Kasumi-1 (cell line): ENCODE results near the gene LRRC45.

Experiments
- DNase-seq, 2 experiments: peaks; one replicate each; lab custom pipeline; 2025; lab: John Stamatoyannopoulos, UW

The LRRC45 gene

DNA sequence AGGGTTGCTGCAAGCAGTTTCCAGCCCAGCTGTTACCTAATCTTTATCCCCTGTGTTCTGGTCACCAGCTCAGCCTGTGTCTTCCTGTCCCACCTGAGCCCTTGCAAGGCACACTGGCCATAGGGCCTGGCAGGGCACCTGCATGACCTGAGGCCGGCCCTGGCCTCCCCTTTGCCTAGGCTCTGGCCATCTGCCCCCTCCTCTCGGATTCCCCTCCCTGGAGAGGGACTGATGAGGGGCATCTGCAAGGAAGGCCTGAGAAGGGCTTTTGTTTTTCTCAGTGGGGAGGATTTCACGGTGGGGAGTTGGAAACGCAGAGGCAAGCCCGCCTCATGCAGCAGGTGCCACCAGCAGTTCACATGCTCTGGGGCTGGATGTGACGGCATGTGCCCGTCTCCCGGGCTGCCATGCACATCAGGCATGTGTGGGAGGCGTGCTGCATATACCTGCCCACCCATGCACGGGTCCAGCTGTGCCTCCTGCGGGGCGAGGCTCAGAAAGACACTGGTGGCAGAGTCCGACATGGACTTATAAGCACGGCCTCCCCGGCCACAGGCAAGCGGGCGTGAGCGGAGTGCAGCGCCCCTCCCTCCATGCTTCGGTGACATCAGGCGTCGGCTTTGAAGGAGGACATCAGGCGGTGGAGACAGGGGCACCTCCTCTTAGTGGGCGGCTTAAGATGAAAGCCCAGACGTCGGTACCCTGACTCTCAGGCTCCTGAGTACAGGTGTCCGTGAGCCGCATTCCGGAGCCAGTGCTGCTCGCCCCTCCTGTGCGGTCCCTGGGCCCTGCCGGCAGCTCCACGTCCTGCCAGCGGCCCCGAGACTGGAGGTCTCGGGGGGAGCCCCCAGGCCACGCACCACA, 29.1 kb upstream of the LRRC45 start:
- no peak for DNase-seq

DNA sequence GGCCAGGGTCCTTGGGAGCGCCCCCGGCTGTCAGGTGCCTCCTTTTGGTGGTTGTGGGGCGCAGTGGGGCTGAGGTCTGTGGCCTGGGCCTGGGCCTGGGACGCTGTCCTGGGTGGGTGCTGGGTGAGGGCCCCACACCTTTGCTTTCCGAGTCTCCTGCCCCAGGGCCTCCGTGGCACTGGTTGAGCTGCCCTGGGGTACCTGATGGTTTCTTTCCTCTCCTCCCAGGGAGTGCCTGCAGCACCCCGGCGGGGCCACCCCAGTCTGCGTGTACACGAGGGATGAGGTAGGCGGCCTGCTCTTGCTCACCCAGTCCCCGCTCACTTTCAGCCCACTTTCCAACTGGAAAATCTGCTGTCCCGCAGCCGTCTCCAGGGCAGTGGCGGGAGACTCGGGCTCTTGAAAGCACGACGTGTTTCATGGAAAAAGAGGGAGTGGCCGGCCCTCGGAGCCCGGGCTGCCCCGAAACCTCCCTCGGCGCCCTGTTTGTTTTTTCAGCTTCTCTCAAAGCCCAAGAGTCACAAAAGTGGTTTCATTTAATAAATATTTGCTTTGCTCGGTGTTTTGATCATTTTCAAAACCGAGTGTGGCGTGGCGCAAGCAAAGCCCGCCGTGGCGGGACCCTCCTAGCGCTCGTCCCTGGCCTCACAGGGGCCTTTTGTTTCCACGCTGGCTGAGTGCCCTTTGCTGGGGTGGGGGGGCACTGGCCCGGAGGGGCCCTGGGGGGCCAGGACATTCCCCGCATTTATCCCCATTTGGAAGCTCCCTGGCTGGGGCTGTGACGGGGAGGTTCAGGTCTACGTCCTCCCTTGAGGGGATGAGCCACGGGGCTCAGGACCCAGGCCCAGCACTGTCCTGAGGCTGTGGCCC, 28.3 kb upstream of the LRRC45 start:
- DNase-seq = no peak

DNA sequence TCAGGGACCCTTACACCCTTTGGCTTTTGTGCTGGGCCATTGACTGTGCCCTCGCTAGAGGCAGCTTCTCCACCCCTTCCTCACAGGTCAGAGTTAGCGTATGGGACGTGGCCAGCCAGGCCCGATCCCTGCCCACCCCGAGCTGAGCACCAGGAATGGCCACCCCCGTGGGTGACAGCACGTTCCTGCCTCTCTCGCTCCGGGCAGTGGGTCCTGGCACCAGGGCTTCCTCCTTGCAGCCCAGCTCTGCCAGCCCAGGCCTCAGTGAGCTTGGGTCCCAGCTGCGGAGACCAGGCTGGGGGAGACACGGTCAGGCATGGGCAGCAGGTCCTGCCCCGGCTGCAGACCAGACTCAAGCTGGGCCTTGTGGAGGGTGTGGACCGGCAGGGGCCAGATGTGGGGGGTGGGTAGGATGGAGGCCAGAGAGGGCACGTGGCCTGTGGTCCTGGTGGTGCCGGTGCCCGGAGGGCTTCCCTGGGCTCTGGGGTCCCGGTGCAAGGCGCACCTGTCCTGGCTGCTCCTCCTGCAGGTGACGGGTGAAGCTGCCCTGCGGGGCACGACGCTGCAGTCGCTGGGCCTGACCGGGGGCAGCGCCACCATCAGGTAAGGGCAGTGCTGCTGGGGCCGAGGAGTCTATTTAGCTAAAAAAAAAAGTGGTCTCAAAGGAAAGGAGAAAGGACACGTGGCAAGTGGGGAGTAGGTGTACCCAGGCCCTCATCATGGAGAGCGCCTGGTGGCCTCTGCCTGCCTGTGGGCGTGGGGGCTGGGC, 27.5 kb upstream of the LRRC45 start:
- DNase-seq = no peak

DNA sequence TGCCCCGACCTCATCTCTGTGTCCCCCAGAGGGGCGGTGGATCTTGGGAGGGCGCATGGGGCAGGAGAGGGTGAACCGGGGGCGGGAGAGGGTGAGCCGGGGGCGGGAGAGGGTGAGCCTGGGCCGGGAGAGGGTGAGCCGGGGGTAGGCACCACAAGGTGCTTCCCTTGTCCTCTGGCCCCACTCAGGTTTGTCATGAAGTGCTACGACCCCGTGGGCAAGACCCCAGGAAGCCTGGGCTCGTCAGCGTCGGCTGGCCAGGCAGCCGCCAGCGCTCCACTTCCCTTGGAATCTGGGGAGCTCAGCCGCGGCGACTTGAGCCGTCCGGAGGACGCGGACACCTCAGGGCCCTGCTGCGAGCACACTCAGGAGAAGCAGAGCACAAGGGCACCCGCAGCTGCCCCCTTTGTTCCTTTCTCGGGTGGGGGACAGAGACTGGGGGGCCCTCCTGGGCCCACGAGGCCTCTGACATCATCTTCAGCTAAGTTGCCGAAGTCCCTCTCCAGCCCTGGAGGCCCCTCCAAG, 26.8 kb upstream of the LRRC45 start:
- DNase-seq = no peak

DNA sequence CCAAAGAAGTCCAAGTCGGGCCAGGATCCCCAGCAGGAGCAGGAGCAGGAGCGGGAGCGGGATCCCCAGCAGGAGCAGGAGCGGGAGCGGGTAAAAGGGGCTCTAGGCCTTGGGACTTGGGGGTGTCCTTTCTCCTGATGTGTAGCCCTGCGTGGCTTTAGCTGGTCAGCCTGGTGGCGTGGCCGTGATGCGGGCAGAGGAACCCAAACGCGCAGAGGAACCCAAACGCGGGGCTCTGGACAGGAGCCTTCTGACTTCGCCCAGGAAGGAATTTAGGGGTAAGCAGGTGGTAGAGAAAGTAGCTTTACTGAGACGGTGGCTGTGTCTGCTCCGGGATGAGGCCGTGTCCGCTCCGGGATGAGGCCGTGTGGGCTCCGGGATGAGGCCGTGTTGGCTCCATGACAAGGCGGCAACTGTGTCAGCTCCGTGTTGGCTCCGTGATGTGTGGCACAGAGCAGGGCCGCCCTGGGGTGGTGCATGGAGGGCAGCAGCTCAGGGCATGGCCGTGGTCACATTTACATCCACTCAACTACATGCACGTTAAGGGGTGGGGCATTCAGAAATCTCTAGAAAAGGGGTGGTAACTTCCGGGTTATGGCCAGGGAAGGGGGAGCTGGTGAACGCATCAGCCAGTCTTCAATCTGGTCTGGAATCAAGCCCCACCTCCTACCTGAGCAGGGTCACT, 26.2 kb upstream of the LRRC45 start:
- no peak for DNase-seq

DNA sequence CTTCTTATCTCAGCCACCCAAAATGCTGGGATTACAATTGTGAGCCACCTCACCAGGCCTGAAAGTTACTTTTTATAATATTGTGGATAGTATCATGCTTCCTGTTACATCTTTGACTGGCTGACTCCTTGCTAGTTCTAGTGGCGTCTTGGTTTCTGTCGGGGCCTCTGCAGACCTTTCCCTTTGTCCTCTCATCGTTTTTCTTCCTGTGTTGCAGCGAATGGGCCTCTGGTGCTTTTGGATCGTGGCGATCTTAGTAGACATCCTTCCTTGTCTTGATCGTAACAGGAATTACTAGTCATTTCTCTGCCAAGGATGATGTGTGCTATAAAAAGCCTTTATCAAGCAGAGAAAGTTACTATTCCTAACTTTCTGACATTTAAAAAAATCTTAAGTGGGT, 24.9 kb upstream of the LRRC45 start:
- no peak for DNase-seq

DNA sequence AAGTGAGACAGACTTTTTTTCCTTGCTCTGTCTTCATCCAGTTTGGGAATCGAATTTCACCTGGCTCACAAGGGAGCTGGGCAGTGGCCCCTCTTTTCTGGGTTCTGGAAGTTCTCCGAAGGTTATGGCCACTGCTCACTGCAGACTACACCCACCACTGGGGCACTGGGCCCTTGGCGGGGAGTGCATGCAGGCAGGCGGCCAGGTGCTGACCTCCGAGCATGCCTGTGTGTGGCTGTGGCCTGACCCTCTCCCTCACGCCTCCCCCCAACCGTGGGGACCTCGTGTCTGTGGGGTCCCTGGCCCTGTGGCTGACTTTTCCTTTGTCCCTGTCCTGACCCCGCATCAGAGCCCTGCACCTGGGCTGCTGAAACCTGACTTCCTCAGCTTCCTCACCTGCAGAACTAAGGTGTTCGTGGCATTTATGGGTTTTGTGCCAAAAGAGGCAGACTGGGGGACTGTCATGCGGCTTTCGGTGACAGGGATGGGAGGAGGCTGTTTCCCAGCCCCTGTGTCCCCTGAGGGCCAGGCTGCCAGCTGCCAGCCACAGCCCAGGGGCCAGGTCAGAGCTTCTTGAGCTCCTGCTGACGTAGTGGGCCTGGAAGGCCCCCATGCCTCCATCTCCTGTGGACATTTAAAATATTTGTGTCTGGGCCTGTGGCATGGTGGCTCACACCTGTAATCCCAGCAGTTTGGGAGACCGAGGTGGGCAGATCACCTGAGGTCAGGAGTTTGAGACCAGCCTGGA, 24.2 kb upstream of the LRRC45 start:
- DNase-seq = no peak

DNA sequence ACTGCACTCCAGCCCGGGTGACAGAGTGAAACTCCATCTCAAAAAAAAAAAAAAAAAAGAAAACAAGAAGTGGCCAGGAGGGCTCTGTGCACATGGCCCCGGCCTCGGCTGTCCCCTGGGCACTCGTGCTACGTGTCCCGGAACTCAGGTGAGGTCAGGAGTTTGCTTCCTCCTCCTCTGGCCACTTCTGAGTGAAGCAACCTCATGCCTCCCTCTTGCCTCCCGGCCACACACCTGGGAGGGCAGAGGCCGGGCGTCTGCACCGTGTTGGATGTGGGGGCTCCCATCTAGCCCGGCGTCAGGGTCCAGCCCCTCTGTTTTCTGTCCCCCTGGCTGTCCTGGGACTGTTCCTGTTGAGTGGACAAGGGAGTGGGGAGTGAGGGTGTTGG, 23.5 kb upstream of the LRRC45 start:
- DNase-seq = no peak

DNA sequence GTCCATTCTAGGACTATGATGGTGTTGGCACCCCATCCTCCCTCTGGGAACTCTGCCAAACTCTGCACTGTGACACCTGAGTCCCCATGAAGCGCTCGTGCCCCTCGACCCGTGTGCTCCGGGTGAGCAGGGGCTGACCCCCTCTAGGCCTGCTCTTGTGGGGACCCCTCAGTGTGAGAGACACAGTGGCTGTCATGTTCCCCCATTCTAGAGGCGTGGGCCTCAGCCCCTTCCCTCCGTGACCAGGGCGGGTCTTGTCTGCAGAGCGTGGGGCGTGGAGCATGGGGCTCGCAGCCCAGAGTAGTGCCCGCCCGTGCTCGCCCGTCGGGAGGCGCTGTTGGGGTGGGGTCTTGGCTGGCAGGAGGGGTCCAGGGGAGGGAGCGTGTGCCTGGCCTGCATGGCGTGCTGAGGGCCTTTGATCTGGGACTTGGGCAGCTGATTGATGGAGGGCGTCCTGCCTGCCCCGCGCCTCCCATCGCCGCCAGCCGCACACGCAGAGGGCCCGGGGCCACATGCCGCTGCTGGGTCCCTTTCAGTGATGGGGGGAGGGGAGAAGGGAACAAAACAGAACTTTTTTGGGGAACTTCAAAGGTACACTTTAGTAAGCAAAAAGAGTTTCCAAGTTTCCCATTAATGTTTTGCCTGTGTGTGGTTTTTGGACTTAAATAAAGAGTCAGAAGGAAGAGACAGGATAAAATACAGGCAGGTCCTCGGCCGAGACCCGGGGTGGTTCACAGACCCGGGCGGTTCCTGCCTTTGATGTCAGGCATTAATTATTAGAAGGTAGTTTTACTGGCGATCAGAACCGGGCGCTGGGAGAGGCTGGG, 22.9 kb upstream of the LRRC45 start:
- DNase-seq = no peak

DNA sequence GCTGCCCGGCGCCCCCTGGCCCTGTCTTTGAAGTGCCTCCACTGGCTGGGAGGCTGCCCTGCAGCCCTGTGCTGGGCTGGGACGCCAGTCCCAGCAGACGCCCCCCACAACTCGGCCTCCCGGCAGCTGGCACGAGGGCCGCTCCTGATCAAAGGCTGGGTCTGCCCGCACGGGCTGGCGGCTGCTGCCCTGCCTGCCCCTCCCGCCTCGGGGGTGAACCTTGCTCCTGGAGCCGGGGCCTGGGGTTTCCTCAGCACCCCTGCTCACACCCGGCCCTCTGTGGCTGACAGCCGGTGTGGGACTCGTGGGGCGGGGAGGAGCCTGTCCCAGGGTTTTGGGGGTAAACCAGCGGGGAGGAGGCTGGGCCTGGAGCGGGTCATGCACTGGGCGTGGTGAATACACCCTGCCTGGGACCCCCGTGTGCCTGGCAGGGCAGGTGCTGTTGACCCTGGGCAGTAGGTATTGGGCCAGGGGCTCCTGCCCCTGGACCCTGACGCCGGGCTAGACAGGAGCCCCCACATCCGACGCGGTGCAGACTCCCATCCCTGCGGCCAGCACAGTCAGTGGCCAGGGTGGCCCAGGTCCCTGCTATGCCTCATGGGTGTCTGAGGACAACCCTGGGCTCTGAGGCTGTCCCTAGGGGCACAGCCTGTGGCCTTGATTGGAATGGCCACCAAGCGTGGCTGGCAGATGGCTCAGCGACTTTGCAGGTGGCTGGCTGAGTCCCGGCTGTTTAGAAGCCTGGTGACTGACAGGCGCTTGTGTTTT, 22.1 kb upstream of the LRRC45 start:
- no peak for DNase-seq

DNA sequence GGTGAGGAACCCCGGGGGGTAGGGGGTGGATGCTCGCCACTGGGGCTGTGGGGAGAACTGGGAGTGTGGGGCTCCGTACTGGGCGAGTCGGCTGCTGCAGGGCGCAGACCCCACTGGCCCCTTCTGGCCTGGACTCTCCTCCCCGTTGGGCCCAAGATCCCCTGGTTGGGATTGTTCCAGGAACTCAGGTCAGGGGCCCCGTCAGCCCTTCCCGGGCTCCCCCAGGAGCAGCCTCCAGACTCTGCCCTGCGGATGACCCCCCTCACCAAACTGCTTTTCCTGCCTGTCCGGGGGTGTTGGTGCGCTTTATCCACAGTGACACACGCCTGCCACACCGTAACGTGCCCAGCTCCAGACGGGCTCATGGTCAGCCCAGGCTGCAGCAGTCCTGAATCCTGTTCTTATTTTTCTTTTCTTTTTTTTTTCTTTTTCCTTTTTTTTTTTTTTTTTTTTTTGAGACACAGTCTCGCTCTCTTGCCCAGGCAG, 21.5 kb upstream of the LRRC45 start:
- DNase-seq = no peak

DNA sequence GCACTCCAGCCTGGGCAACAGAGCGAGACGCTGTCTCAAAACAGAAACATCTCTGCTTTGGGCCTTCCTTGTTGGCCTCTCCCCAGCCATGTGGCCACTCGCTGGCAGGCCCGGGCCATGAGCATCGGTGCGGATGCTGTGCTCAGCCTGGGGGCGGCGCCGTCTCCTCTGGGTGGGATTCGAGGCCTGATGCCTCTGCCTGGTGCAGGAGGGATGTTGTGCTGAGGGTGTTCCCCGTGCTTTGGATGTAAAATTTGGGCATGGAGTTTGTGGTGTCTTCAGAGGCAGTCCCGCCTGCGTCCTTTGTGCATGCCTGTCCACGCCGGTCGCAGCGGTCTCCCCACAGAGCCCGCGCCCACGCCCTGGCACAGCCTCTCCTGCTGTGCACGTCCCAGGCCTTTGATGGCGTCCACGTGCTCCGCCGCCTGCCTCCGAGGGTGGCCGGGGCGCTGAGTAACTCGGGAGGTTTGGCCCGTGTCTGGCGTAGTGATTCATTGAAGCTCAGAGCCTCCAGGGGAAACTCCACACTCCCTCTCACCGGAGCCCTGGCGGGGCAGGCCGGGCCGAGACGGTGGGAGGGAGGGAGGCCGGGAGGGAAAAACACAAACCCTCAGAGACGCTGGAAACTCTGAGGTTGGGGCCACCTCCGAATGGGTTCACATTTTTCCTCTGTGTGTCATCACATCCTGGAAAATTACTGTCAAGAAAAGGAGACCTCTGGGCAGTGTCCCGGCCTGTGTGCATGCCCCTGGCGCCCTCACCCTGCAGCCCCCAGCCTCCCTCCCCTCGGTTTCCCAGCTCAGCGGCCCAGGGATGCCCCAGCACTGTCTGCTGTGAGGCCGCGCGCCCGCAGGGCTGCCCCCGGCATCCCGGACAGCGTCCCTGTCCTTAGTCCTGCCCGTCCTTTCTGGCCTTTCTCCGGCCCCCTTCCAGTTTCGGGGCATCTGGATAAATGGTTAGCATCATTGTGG, 19.4 kb upstream of the LRRC45 start:
- no peak for DNase-seq

DNA sequence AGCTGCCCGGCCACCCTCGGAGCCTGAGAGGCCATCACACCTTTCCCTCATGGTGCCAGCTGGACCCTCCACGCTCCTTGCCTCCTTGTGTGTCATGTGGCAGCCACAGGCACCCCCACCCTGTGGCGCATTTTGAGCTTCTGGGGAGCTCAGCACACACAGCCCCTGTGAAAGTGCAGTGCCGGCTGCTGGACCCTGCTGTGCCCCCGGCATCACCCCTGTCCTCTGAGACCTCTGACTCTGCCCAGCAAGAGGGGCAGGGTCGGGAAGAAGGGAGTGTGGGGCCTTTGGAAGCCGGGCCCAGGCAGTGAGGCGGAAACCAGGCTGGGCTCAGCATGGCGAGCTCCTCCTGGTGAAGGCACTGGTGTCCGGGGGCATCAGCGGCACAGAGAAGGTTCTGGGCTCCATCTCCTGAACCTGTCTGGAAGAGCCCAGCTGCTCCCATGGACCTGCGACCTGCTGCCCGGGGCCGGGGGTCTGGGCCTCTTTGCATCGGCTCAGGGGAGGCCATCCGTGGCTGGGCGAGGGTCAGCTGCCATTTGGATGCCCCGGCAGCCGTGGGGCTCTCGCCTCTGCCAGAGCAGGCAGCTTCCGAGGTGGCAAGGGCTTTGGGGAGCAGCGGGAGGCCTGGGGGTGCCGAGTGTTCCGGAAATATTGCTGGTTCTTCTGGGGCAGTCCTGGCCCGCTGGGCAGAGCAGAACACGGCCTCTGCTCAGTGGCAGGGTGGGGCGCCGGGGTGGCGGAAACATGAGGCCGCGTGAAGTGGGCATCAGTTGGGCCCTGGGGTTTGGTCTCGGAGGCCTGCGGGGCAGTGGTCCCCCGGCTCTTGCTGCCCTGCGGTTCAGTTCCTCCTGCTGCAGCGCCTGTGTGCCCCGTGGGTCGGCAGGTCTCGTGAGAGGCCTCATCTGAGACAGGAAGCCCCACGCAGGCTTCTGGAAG, 18.3 kb upstream of the LRRC45 start:
- no peak for DNase-seq

DNA sequence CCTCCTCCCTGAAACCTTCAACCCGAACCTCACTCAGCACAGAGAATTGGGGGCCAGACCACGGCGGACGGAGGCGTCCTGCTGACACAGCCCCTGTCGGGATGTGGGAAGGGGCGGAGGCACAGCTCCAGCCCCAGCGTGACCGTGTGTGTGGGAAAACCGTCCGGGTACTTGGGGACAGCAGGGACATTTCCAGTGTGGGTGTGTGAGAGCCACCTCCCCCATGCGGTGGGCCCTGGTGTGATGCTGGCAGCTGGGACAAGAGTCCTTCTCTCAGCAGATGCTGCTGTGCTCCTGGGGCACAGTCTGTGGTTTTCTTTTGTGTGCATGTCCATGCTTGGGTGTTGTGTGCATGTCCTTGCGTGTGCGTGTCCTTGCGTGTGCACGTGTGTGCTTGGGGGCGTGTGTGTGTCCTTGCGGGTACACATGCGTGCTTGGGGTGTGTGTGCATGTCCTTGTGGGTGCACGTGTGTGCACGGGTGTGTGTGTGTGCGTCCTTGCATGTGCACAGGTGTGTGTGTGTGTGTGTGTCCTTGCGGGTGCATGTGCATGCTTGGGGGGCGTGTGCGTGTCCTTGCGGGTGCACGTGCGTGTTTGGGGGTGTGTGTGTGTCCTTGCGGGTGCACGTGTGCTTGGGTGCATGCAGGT, 17.3 kb upstream of the LRRC45 start:
- DNase-seq = no peak

DNA sequence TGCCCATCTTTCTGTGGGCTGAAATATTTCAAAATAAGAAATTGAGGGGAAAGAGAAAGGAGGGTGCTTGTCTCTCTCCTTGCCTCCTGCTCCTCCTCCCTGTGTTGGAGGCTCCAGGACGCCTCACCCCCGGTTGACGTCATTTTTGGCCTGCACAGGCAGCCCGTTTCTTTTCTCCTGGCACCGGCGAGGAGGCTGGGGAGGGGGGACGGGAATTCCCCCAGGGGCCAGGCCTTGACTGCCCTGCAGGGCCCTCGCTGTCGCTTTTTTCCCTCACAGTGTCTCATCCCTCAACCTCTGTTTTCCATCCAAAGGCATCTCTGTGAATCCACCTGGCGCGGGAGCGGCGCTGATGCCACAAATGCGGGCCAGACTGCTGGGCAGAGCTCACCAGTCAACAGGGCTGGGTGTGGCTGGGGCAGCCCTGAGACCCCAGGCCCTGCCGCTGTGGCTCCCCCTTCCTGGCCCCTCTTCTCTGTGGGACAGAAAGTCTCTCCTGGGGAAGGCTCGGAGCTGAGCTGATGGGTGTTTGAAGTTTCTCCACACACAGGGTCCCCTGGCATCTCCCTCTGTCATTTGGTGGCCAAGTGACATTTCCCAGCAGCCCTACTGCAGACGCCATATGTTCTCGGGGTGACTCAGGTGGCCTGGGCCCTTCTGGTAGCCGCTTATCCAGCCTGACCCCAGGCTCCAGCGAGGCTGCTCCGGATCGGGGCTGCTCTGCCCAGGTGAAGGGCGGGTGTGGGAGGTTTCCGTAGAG, 16.5 kb upstream of the LRRC45 start:
- no peak for DNase-seq

DNA sequence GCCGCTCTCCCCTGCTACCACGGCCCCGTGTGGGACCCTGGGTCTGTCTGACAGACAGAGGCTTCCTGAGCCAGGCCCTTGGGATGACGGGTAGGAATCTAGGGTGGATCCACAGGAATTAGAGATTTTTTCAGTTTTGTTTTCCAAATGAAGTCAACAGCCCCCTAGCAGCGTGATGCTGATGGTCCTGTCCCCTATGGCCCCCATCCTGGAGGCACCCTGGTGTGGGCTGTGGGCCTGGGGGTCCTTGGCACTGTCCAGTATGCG, 15.9 kb upstream of the LRRC45 start:
- no peak for DNase-seq
